GM21381 (cell line): ENCODE measurements around the gene ENPP4.
"Not testable (repeated sequence)": the region's sequence is repeated elsewhere in the genome, so short reads cannot be mapped to it uniquely, and the experiment has no call there.

ENCODE experiments used
- ATAC-seq: cut with Tn5 transposase; IDR thresholded peaks from one replicate; pipeline ENCODE4 v1.9.1; 2021; ENCODE audit warnings: mild to moderate bottlenecking, moderate library complexity; ENCODE audit not compliant: unreplicated experiment

Gene ENPP4

GRCh38 chr6:46129291-46129628 lies 529 bp upstream of the ENPP4 start:
- peak; percentile 3 for ATAC-seq

GRCh38 chr6:46130666-46131065 lies 877 bp downstream of the ENPP4 start:
- no peak for ATAC-seq

DNA sequence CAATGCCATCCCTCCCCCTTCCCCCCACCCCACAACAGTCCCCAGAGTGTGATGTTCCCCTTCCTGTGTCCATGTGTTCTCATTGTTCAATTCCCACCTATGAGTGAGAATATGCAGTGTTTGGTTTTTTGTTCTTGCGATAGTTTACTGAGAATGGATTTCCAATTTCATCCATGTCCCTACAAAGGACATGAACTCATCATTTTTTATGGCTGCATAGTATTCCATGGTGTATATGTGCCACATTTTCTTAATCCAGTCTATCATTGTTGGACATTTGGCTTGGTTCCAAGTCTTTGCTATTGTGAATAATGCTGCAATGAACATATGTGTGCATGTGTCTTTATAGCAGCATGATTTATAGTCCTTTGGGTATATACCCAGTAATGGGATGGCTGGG lies 1.5 kb downstream of the ENPP4 start:
- not testable (repeated sequence) for ATAC-seq

GRCh38 chr6:46134216-46134615 lies 4.4 kb downstream of the ENPP4 start:
- ATAC-seq, result no peak

- no peak for ATAC-seq
Measured at GRCh38 chr6:46135176-46135575, 5.4 kb downstream of the ENPP4 start.

DNA sequence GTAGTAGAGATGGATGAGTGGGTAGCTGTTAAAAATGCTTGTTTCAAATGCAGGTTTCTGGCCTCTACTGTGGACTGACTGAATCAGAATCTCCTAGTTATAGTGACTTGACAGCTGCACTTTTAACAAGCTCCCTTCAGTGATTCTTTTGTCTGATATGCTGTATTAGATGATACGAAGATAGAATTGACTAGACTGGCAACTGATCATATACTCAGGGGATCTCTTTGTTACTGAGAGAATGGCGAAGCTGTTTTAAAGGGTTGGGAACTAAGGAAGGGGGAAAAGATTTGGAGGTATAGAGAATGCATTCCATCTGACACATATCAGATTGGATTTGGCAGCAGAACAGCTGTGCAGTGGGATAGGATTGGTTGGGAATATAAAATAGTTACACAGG lies 7.0 kb downstream of the ENPP4 start:
- no peak for ATAC-seq

DNA sequence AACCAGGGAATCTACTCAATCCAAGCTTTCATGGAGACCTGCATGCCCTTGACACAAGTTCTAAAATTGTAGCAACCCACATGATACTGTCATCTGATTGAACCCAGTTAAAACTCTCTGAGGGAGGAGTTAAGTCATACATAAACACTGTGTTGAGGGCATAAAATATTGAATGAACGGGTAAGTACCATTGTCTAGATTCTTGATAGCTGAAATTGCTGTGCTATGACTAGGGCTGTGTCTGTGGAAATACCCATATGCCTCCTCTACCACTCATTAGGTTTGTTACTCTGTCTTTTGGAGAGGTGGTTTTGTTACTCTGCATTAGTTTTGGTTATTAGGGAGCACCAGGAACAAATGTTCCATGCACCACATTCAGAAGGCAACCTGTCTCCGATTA lies 7.6 kb downstream of the ENPP4 start:
- no peak for ATAC-seq

DNA sequence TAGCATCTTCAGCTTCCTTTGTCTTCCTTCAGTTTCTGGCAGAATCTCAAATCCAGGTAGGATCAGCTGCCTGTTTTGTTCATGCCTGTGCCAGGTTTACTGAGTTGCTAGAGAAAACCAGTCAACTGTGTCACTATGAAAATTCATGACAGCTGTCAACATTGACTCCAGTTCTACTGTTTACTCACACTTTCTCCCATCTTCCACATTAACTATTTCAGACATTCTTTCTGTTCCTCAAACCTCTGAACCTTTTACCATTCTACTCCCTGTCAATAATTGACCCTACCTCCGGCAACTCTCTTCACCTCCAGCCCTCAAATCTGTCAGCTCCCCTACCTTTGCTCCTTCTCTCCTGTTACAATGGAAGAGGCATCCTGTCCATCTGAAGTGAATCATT lies 8.5 kb downstream of the ENPP4 start:
- peak; percentile 82 for ATAC-seq

DNA sequence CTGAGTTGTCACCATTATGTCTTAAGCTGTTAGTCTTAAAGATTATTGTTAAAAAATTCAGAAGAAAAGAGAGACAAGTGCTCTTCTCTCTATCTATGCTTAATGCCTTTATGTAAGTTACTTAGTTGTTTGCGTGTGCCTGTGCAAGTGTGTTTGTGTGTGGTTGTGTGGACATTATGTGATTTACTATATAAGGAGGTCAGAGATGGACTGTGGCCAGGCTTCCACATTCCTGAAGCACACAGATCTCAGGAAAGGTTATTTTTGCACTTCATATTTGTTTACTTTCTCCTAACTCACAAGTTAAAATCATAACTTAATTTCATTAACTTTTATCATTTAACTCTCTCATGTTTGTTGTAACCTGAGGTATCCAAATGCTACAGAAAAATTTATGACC lies 14.5 kb downstream of the ENPP4 start:
- no peak for ATAC-seq

GRCh38 chr6:46149066-46149465 lies 19.3 kb downstream of the ENPP4 start:
- ATAC-seq, result not testable (repeated sequence)

DNA sequence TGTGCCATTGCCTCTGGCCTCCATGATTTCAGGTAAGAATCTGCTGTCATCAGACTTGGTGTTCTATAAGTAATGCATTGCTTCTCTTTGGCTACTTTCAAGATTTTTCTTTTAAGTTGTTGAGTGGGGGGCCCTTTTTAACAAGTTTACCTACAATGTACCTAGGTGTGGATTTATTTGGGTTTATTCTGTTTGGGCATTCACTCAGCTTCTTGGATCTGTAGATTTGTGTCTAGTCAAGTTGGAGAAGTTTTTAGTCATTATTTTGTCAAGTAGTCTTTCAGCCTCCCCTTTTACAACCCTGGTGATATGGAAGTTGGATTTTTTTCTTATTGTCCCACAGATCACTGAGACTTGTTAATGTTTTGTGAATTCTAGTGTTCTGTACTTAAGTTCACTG lies 26.9 kb downstream of the ENPP4 start:
- no peak for ATAC-seq

DNA sequence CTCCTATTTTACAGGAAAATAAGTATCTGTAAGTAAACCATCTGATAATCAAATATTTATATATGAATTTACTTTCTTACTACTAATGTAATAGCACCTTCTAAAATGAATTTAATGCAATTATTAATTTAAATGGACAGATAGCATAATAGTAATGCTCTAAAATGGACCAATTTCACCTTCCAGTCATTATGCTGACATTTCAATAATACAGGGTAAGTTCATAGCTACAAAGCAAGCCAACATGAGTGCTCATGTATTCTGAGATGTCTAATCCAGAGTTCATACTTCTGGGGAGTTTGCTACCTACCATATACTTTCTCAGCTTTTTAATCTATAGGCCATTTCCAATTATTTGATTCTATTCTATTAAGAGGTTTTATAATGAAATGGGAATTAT lies 29.4 kb downstream of the ENPP4 start:
- ATAC-seq, result no peak

DNA sequence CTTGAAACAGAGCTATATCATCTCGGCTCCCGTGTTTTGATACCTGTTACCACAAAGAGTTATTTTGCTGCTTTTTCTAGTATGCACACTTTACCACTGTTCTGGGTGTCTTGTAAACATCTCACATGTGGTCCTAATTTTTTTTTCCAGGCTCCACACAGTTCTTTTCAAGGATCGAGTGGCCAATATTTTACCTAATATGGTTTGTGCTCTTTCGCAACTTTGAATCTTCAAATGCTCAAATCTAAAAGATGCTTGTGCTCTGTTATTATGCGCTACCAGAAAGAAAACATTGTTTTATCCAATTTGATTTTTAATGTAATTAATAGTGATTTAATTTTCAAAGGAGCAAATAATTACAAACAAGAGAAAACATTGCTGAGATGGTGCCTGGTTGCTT lies 30.3 kb downstream of the ENPP4 start:
- no peak for ATAC-seq

GRCh38 chr6:46170357-46171289 lies 40.8 kb downstream of the ENPP4 start, which contains the start of gene ENPP5:
TSS of gene ENPP5 (minus strand) at chr6:46170980. CDS start at chr6:46168262, 2,718 bp downstream.
- ATAC-seq, result peak; percentile 94

DNA sequence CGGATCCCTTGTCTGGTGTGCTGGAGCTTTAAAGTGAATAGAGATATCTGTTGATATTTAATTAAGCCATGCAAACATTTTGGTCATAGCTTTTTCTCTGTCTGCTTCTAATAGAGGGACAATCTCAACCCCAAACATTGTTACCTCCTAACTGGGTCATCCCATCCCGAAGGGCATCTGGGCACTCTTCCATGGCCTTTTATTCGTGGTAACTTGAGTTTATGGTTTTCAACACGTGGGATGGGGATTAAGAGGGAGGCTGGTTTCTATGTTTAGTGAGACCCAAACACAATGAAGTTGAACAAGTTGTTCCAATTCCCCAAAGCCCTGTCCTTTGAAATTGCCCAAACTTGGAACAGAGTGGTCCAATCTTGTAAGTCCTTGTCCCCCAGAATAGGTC lies 42.4 kb downstream of the ENPP4 start:
- ATAC-seq, result no peak

- ATAC-seq, result no peak
Measured at GRCh38 chr6:46174904-46175303, 45.1 kb downstream of the ENPP4 start.

- ATAC-seq, result peak; percentile 73
Measured at GRCh38 chr6:46175446-46175845, 45.7 kb downstream of the ENPP4 start.

DNA sequence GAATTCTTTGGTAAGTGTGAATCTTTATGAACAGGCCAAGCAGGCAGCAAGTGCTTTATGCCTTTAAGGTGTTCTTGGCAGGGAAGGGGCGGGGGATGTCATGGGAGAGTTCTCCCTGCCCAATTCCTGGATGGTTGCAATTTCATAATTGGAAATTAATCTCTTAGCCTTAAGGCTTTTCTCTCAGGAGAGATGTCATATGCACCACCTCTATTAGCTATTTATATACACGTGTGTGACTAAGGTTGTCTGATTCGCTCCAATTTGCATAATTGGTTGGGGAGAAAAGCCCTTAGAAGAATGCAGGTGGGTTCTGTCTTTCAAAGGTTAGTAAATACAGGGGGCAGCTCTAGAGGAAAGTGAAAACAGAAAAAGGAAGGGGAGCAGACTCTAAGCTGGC lies 46.2 kb downstream of the ENPP4 start:
- peak; percentile 45 for ATAC-seq

DNA sequence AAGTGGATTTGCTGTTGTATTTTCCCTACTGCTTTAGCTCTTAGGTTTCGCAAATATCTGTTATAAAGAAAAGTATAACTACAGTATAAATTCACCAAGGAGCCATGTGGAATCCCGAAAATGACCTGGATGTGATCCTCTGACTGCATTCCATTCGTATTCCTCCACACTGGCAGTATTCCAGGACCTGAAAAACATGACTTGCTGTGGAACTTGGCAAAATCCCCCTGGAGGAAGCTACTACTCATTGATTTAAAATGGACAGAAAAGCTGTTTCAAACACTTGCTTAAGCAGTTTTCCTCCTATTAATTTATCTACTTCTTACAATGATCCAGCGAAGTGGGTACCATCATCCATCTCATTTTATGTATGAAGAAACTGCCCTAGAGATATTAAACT lies 54.3 kb downstream of the ENPP4 start:
- ATAC-seq, result no peak

DNA sequence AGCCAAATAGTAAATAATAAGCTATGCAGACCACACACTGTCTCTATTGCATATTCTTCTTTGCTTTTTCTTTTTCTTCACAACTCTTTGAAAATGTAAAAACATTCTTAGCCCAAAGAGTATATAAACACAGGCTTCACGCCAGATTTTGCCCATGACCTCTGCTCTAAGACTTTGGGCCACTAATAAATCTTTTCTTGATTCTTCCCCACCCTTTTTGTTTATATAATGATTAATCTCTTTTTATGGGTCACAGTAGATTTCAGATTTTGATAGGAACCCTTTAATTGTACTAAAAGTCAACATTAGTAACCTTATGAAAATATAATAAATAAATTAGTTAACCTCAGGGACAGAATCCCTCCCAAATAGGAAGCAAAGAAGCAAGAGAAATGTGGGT lies 56.8 kb downstream of the ENPP4 start:
- ATAC-seq, result no peak

- no peak for ATAC-seq
Measured at GRCh38 chr6:46189726-46190125, 59.9 kb downstream of the ENPP4 start.

- no peak for ATAC-seq
Measured at GRCh38 chr6:46190889-46191288, 61.1 kb downstream of the ENPP4 start.

DNA sequence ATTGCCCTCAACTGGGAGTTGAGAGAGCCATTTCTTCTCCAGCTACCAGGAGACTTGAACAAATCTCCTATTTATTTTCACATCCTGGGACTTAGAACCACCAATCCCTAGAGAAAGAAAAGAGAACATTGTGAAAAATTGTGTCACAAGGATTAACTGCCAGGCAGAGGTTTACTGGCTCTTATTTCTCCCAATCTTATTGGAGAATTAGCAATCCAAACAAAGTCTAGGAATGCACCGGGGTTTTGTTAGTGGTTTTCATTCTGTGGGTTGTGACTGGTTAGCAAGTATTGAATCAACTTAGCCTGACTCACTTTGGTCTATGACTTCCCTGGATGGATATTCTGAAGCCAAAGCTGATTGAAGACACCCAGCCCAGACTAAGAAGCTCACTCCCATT lies 62.2 kb downstream of the ENPP4 start:
- ATAC-seq, result no peak
